Left renal pelvis (tissue), 4 donors: Measurements from ENCODE around the gene CFAP20DC. TPM values are rescaled to one million over a fixed set of nuclear protein-coding genes. Genes with fewer than 3 reads are reported as not detected.
"Not testable (repeated sequence)": the region's sequence is repeated elsewhere in the genome, so short reads cannot be mapped to it uniquely, and the experiment has no call there.

ENCODE experiments used
- DNase-seq, 4 donors: peaks; one replicate each; pipeline ENCODE4 v3.0.0-alpha.2; 2013; ENCODE audit warnings: low read depth in 4 of 4, low spot score in 3 of 4
- polyA plus RNA-seq, 4 donors: library from polyadenylated mRNA; unstranded; fragments of 120-200 nt; gene quantifications; one replicate each; pipeline ENCODE4 v1.2.1, GENCODE V29; 2013; ENCODE audit not compliant: insufficient read length in 4 of 4

CFAP20DC gene
- polyA plus RNA-seq, 4 donors: 2.3 to 4.4 (median 3.9) TPM

GRCh38 chr3:58880182-58880581, 169.6 kb downstream of the CFAP20DC start:
- DNase-seq: no peak

- DNase-seq: no peak
Measured at GRCh38 chr3:58874795-58875194, 175.0 kb downstream of the CFAP20DC start.

GRCh38 chr3:58874248-58874741, 175.5 kb downstream of the CFAP20DC start:
- no peak for DNase-seq

- no peak for DNase-seq
Measured at GRCh38 chr3:58868097-58868779, 181.6 kb downstream of the CFAP20DC start.

- no peak for DNase-seq
Measured at GRCh38 chr3:58867621-58868020, 182.2 kb downstream of the CFAP20DC start.

- no peak for DNase-seq
Measured at GRCh38 chr3:58866079-58866478, 183.7 kb downstream of the CFAP20DC start.

- DNase-seq: no peak
Measured at GRCh38 chr3:58864480-58864879, 185.3 kb downstream of the CFAP20DC start.

- no peak for DNase-seq
Measured at GRCh38 chr3:58863206-58863605, 186.6 kb downstream of the CFAP20DC start.

- DNase-seq: no peak
Measured at GRCh38 chr3:58861551-58861950, 188.3 kb downstream of the CFAP20DC start.

GRCh38 chr3:58858126-58858525, 191.7 kb downstream of the CFAP20DC start:
- no peak for DNase-seq

- no peak for DNase-seq
Measured at GRCh38 chr3:58857402-58857801, 192.4 kb downstream of the CFAP20DC start.

- no peak for DNase-seq
Measured at GRCh38 chr3:58848826-58849225, 201.0 kb downstream of the CFAP20DC start.

- not testable (repeated sequence) for DNase-seq
Measured at GRCh38 chr3:58842050-58842747, 207.6 kb downstream of the CFAP20DC start.

GRCh38 chr3:58840949-58841348, 208.9 kb downstream of the CFAP20DC start:
- no peak for DNase-seq

- DNase-seq: no peak
Measured at GRCh38 chr3:58839964-58840363, 209.9 kb downstream of the CFAP20DC start.

- DNase-seq: no peak
Measured at GRCh38 chr3:58839187-58839586, 210.6 kb downstream of the CFAP20DC start.

- no peak for DNase-seq
Measured at GRCh38 chr3:58837856-58838255, 212.0 kb downstream of the CFAP20DC start.

- DNase-seq: no peak
Measured at GRCh38 chr3:58837141-58837843, 212.5 kb downstream of the CFAP20DC start.

GRCh38 chr3:58835086-58835485, 214.7 kb downstream of the CFAP20DC start:
- no peak for DNase-seq

GRCh38 chr3:58833491-58833890, 216.3 kb downstream of the CFAP20DC start:
- DNase-seq: no peak

GRCh38 chr3:58829321-58830000, 220.4 kb downstream of the CFAP20DC start:
- DNase-seq: no peak
